Lower leg skin (tissue), 4 donors: ENCODE data around the gene PDGFD. TPM values are rescaled to one million over a fixed set of nuclear protein-coding genes. Genes with fewer than 3 reads are reported as not detected.

ENCODE experiments used
- DNase-seq, 2 donors: peaks; one replicate each; pipeline ENCODE4 v3.0.0-alpha.2; 2019; ENCODE audit warnings: low spot score in 2 of 2
- H3K4me3 ChIP-seq: fragments of 200-600 bp; sonication (generic); 2 replicates; pipeline ENCODE4 v1.5.1; 2017; ENCODE audit warnings: mild to moderate bottlenecking, low read depth; ENCODE audit not compliant: poor library complexity, severe bottlenecking
- POLR2A ChIP-seq, 2 donors: fragments of 450-650 bp; IDR thresholded peaks; one replicate each; pipeline ENCODE4 v1.6.1; 2016 to 2017; ENCODE audit warnings: antibody characterized with exemption in 2 of 2, mild to moderate bottlenecking in 1 of 2, moderate library complexity in 1 of 2
- WGBS, 2 donors: methylation state at CpG; one replicate each; pipeline ENCODE4 v1.1.5; 2018; 5-methylcytosine and 5-hydroxymethylcytosine counted together
- intact Hi-C: fragments of 100-400 bp; cut with DNase I; formaldehyde crosslinking; loops from one replicate; pipeline ENCODE4 v1.15.0; 2023; ENCODE audit warnings: low total_unique reads
- total RNA-seq, 4 donors: library from RNA; depleted of rRNA; stranded (reverse); fragments of >200 nt; gene quantifications; one replicate each; pipeline ENCODE4 v1.1.0, GENCODE V29; 2016
- TF ChIP-seq, protein P1 (sequence below), 3 donors: fragments of 450-650 bp; IDR thresholded peaks; one replicate each; pipeline ENCODE4 v1.5.1; 2016; ENCODE audit warnings: antibody characterized with exemption in 3 of 3, mild to moderate bottlenecking in 3 of 3, moderate library complexity in 2 of 3

The PDGFD gene
- total RNA-seq, 4 donors from 2014 or later: 6.8 to 15.1 (median 10.5) TPM

GRCh38 chr11:103867481-103867880, 296.5 kb downstream of the PDGFD start:
- intact Hi-C loops: no loop called here
- 88 to 94% methylated on average over 4 of the region's 4 CpGs for WGBS, 2 donors
- no peak for DNase-seq
- H3K4me3 ChIP-seq: no peak overlapping the region
- no peak for TF ChIP-seq POLR2A (IDR thresholded peaks at IDR 0.05)
- TF ChIP-seq, protein P1, sequence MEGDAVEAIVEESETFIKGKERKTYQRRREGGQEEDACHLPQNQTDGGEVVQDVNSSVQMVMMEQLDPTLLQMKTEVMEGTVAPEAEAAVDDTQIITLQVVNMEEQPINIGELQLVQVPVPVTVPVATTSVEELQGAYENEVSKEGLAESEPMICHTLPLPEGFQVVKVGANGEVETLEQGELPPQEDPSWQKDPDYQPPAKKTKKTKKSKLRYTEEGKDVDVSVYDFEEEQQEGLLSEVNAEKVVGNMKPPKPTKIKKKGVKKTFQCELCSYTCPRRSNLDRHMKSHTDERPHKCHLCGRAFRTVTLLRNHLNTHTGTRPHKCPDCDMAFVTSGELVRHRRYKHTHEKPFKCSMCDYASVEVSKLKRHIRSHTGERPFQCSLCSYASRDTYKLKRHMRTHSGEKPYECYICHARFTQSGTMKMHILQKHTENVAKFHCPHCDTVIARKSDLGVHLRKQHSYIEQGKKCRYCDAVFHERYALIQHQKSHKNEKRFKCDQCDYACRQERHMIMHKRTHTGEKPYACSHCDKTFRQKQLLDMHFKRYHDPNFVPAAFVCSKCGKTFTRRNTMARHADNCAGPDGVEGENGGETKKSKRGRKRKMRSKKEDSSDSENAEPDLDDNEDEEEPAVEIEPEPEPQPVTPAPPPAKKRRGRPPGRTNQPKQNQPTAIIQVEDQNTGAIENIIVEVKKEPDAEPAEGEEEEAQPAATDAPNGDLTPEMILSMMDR (IDR thresholded peaks at IDR 0.05): no peak

DNA sequence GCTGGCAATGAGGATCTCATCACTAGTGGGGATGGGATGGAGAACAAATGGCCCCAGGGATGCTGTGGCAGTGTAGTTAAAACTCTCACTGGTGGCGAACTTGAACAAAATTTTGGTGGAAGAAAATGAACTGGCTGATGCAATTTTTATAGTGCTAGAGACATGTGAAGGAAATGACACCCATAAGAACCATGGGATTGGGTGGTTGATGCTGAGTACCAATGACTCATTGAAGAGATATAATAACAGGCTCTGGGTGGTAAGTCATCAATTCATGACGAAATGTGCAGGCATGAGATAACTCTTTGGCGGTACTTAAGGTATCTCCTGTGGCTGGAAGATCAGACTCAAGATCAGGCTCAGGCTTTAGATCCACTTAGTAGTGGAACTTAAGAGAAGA, 300.4 kb downstream of the PDGFD start:
- no peak for DNase-seq
- WGBS, 2 donors: 91 to 92% methylated on average over 3 of the region's 3 CpGs
- no peak overlapping the region for H3K4me3 ChIP-seq
- intact Hi-C loops: no loop called here
- TF ChIP-seq, protein P1 (IDR thresholded peaks at IDR 0.05): no peak
- no peak for TF ChIP-seq POLR2A (IDR thresholded peaks at IDR 0.05)

- intact Hi-C loops: no loop called here
- DNase-seq: no peak
- TF ChIP-seq, protein P1 (IDR thresholded peaks at IDR 0.05): no peak
- no peak for TF ChIP-seq POLR2A (IDR thresholded peaks at IDR 0.05)
- H3K4me3 ChIP-seq: no peak overlapping the region
- 89 to 96% methylated on average over 3 of the region's 3 CpGs for WGBS, 2 donors
These were observed 301.2 kb downstream of the PDGFD start for GRCh38 chr11:103862802-103863174.

DNA sequence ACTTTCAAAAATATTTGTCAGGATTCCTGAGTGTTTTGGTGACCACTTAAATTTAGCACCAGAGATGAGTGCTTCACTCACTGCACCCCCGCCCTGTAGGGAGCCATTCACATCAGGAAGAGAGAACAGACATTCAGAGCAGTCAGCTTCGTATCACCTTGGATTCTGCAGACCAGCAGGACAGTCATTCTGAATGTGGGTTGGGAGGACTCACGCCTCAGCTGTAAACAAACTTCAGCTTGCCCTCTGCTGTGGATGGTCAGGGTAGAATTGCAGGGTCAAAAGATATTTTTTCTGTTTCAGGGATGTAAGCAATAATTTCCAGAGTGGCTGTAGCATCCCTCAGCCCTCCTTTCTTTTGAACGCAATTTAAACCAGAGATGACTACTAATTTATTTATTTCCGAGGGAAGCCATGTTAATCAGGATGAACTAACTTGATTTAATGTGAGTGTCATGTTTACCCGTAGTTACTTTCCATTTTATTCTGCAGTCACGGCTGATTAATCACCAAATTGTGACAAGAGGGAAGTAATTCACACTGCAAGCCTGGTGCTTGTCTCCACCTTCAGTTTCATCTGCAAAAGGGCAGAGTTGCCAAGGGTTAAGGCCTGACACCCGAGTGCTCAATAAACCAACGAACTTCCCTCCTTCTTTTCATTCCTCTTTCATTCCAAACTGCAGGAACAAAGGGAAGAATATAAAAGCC, 301.7 kb downstream of the PDGFD start:
- no peak for TF ChIP-seq POLR2A (IDR thresholded peaks at IDR 0.05)
- TF ChIP-seq, protein P1 (IDR thresholded peaks at IDR 0.05): no peak
- no peak for DNase-seq
- 76 to 78% methylated on average over 9 of the region's 9 CpGs for WGBS, 2 donors
- H3K4me3 ChIP-seq: no peak overlapping the region
- intact Hi-C loops: no loop called here

Other genes with a start within 250 kb of the PDGFD start
- not detected for gene DDI1, start 127.5 kb downstream of the PDGFD start, total RNA-seq